ENCODE data around the gene HSP90AB1.

Gene HSP90AB1

DNA sequence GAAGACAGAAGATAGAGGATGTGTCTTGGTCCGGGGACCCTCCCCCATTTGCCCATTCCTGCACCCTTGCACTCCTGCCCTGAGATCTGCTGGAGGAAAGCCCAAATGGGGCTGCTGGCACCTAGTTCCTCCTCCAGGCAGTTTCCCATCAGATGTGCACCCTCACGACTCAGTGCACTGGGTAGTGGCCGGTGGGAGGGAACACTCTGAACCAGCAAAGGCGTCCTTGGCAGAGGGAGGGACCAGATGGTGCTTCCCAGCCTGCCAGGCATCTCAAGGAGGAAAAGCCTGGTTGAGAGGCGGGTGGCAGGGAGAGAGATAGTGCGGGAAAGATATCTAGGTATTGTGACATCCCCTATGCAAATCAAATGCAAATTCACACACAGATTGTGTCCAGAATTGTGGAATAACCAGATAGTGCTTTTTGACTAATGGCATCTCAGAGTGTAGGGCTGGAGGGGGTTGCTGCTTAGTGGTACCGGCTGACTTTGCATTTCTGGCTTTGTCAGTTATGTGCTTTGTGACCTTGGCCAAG, 42.9 kb downstream of the HSP90AB1 start:
- DNase-seq (ENCODE audit: low read depth): no peak

DNA sequence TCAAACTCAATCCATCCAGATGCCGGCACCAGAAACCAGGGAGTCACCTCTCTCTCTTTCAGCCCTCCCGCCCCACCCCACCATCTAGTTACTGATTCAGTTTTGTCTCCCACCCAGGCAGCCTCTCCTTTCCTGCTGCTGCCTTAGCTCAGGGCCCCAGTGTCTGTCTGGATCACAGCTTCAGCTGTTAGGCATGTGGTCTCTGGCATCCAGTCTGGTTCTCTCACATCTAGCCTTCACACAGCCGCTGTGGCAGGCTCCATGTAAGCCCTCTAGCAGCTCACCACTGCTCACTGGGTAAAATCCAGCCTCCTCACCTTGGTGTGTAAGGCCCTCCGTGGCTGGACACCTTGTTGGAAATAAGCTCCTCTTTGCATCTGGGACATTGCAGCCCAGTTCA, 44.9 kb downstream of the HSP90AB1 start:
- no peak for DNase-seq (ENCODE audit: low read depth)

DNA sequence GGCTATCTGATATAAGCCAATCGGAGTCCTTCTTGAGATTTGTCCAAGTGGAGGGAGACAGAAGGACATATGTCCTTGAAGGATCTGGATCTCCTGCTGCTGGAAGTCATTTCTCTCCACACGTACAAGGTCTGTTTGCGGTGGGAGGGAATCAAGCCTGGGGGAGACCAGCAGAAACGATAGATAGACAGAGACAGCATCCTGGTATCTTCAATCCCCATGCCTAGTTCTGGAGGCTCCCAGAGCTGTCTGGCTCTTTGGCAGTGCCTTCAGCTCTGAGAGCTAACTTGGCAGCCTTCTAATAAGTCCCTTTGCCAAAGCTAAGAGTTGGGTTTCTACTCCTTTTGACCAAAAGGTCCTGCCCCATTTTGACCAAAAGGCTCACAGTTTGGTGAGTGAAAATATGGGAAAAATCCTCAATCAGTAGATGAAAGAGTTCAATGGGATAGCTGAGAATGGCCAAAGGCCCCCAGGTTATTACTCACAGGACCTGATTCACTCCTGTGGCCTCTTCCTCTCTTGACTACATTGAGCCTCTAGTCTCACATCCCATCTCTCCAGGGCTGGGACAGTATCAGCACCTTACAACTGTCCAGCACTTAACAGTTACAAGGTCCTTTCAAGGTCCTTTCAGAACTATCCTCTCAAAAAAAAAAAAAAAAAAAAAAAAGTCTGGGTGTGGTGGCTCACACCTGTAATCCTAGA, 45.9 kb downstream of the HSP90AB1 start:
- no peak for DNase-seq (ENCODE audit: low read depth)

DNA sequence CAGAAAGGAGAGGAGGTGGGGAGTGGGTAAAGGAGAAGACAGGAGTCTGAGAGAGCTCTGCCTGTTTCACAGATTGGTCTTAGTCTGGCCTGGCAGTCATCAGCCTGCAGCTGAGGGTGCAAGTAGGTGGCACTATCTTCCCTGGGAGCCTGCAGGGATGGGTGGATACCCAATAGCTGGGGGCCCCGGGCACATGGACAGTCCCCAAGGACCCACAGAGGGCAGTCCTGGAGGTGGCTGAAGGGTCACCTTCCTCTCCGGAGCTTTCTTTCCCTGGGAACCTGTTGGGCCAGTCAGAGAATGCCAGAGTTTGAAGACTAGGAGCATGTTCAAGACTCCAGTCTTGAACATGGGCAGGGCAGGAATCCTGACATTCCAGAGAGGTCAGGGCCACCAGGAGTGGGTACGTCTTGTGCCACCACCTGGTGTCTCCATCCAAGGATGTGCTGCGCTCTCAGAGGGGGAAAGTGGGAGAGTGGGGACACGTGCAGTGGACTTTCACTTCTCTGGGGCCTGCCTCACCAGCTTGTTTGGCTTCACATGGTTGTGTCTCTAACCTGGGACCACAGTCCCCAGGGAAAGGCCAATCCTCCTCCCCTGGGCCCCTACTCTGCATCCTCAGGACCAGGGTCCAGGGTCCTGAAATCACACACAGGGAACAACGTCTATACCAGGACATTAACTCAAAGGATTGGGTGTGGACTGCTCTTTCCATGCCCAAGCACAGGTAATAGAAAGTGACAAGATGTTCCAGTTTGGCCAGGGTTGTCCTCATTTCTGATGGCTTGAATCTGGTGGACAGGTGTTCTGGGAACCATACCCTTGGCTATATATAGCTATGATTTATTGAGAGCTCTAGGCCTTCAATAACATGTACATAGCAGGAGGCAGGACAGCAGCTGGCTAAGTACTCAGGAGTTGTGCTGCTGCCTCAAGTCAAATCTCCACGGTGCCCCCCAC, 48.2 kb downstream of the HSP90AB1 start:
- no peak for DNase-seq (ENCODE audit: low read depth)

DNA sequence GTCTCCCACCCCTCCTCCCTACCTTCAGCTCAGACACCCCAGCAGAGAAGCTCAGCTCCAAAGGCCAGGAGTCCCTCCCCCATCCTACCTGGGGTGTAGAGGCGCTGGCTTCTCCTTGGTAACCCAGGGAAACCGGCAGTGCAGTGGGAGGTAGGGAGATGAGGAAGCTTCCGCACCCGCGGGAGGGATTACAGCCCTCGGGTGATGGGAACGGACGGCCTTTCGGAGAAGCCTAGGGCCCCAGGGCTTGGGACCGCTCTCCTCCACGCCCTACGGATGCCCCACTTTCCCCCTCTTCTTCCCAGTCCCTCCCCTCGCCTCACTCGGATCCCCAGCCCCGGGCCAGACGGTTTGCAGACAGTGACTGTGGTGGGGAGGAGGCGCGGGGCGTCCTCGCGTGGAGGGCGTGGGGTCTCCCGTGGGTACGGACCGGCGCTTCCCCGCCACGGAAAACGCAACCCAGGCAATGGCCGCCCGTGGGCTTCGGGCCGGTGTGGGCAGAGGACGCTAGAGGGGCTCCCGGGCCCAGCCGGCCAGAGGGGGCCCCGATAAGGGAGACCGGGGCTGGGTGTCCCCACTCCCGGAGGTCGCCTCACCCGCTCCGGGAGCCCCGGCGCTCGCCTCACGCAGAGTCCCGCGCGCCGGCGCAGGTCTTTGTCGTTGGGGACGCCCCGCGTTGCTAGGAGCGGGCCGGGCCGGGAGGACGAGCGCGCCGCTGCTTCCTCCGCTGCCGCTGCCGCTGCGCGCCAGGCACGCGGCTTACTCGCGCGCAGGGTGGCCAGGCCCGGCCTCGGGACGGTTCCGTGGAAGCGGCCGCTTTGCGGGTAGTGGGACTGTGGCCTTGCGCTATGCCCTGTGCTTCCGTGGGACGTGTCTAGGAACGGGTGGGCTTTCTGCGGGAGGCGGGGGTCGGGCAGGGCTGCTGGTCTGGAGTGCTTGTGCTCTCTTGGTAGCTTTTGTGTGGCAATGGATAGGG, 50.5 kb downstream of the HSP90AB1 start:
- DNase-seq (ENCODE audit: low read depth): no peak

DNA sequence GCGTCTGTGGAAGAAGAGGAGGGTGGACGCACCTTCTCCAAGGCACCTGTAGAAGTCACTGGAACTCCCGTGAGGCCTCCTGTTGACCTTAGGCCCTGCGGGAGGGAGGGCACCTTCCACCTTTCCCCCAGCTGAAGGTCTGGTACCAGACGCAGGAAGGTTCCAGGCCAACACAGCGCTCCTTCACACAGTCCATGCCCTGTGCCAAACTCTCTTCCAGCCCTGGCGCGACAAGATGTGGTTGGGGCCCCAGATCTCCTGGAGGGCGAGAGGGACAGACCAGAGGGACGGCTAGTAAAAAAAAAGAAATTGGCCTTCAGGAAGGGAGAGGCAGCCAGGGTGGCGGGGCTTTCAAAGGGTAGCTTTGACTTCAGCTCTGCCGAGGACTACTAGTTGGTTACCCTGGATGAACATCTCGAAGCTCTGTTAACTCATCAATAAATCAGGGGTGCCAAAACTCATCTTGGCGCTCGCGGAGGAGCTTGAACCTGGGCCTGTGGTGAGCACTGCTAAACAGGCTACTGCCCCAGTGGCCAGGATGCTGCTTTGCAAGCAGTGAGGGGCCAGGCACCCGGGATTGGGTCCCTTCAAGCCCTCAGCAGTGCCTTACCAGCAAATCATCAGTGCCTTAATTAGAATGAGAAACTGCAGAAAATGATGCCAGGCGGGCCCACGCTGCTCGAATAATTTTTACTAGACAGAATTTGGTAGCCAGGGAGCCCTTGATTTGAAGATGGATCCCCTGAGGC, 51.3 kb downstream of the HSP90AB1 start:
- no peak for DNase-seq (ENCODE audit: low read depth)

DNA sequence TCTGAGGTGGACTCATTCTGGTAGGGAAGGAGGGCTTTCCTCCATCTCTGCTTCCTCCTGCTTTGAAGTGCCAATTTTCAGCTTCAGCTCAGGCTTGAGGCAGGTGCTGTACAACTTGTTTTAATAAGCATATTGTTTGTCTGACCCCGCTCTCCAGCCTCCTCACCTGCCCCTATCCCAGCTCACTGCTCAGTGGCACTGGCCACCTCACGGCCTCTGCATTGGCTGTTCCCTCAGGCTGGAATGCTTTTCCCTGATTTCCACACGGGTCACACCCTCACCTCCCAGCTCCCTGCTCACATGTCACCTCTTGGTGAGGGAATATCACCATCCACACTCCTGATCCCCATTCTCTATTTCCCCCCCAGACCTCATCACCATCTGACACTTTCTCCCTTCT, 52.0 kb downstream of the HSP90AB1 start:
- DNase-seq (ENCODE audit: low read depth): no peak

DNA sequence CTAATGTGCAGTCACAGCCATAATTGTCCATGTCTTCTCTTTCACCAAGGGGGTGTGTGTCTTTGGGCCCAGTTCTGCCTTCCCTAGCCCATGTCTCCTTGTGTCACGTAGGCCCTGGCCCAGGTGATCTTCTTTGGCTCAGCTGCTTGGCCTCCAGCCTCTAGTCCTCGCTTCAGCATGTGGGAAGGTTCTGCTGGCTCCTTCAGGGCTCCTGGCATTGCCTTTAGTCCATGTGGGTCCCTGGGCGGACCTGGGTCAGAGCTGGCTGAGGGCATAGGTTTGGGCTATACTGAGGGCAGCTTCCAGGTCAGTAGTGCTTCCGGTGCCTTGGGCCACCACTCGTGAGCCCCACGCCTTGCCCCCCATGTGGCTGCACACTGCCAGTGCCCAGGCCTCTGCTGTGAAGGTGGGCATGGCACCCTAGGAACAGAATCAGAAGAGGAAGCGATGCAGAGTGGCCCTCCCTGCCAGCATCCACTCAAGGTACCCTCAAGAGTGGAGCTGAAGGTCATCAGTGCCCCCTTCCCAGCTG, 53.5 kb downstream of the HSP90AB1 start:
- DNase-seq (ENCODE audit: low read depth): no peak

DNA sequence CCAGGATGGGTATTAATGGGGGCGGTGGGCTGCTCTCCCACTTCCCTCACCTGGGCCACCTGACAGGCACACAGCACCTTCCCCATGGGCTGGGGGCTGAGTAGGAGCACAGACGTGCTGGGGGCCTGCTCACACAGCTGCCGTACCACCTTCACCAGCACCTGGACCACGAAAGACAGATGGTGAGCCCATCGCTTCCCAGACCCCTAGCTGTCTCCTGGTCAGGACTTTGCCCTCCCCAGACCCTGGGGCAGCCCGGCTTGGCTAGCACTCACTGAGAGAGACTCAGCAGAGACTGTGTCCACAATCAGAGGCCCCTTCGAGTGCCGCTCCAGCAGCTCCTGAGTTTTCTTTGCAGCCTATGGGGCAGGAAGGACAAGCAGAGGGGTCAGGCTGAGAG, 54.2 kb downstream of the HSP90AB1 start:
- DNase-seq (ENCODE audit: low read depth): no peak

DNA sequence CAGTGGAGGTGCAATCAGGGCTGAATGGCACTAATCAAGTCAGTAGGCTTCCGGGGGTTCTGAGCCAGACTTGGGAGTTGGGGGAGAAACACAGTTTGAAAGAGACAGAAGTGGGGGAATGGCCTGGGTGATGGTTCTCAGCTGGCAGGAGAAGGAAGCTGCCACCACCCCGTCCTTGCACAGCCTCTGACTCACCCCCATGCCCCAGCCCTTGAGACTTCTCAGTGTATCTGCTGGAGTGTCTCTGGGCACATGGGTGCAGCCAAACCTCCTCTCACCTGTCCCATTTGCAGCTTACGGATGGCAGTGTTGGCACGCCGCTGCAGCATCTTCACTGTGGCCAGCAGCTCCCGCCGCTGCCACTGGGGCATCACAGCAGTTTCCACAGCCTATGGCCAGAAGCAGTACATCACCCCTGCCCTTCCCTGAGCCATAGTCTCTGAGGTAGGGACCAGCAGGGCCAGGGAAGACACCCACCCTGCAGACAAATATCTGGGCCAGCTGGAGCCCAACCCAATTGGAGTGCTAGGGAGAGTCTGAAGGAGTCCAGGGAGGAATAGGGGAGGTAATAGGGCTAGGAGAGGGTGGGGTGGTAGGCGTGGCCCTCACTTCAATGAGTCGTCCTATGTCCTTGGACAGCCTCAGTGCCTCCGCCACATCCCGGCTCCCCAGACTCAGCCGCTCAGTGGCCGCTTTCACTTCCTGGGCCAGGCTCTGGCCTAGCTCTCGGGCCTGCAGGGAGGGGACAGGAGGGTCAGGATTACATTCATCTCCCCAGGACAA, 55.1 kb downstream of the HSP90AB1 start:
- no peak for DNase-seq (ENCODE audit: low read depth)

DNA sequence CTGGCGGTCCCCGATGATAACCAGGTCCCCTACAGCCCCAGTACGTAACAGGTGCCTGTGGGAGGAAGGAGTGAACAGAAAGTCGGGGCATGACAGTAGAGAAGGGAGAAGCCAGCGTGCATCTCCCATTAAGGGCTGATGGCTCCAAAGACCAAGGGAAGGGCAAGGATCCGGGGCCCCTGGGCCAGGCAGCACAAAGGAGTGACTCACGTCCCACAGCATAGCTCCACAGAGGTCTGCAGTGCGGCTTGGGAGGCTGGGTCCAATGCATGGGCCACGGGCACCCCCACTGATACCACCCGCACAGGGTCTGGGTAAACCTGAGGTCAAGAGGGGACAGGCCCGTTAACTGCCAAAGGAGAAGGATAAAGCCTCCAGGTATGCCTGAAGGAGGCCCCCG, 56.0 kb downstream of the HSP90AB1 start:
- DNase-seq (ENCODE audit: low read depth): no peak

Data from CMK (cell line).